HG02571 (cell line): ENCODE measurements around the gene CDH18.

Experiments
- ATAC-seq: cut with Tn5 transposase; IDR thresholded peaks from one replicate; pipeline ENCODE4 v1.9.1; 2021; ENCODE audit warnings: mild to moderate bottlenecking, moderate library complexity; ENCODE audit not compliant: unreplicated experiment

Gene CDH18

GRCh38 chr5:19488786-19489185, 499.2 kb downstream of the CDH18 start:
- no peak for ATAC-seq

GRCh38 chr5:19487480-19487879, 500.5 kb downstream of the CDH18 start:
- ATAC-seq = no peak

- ATAC-seq = no peak
Measured at GRCh38 chr5:19479562-19479961, 508.4 kb downstream of the CDH18 start.

GRCh38 chr5:19462019-19462418, 526.0 kb downstream of the CDH18 start:
- ATAC-seq = no peak

- no peak for ATAC-seq
Measured at GRCh38 chr5:19424506-19424905, 563.5 kb downstream of the CDH18 start.
